Astrocyte (in vitro differentiated cells and primary cell): Measurements from ENCODE around the gene MEIOB.
"Not testable (repeated sequence)": the region's sequence is repeated elsewhere in the genome, so short reads cannot be mapped to it uniquely, and the experiment has no call there.

Experiments used
- EZH2 ChIP-seq: IDR thresholded peaks from 2 replicates; pipeline ENCODE4 v1.6.1; 2012; ENCODE audit warnings: mild to moderate bottlenecking, low read length, inconsistent platforms; ENCODE audit not compliant: insufficient read depth
- TF ChIP-seq, protein P1 (sequence below): IDR thresholded peaks from 2 replicates; pipeline ENCODE4 v1.5.1; 2011; ENCODE audit warnings: low read depth, mild to moderate bottlenecking, inconsistent platforms, low read length, moderate library complexity; ENCODE audit not compliant: insufficient read depth

DNA sequence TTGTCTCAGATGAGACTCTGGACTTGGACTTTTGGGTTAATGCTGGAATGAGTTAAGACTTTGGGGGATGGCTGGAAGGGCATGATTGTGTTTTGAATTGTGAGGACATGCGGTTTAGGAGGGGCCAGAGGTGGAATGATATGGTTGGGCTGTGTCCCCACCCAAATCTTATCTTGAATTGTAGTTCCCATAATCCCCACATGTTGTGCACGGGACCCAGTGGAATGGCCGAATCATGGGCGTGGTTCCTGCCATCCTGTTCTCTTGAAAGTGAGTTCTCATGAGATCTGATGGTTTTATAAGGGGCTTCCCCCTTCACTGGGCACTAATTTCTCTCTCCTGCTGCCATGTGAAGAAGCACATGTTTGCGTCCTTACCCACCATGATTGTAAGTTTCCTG is 72.7 kb downstream of the MEIOB start:
- TF ChIP-seq, protein P1, sequence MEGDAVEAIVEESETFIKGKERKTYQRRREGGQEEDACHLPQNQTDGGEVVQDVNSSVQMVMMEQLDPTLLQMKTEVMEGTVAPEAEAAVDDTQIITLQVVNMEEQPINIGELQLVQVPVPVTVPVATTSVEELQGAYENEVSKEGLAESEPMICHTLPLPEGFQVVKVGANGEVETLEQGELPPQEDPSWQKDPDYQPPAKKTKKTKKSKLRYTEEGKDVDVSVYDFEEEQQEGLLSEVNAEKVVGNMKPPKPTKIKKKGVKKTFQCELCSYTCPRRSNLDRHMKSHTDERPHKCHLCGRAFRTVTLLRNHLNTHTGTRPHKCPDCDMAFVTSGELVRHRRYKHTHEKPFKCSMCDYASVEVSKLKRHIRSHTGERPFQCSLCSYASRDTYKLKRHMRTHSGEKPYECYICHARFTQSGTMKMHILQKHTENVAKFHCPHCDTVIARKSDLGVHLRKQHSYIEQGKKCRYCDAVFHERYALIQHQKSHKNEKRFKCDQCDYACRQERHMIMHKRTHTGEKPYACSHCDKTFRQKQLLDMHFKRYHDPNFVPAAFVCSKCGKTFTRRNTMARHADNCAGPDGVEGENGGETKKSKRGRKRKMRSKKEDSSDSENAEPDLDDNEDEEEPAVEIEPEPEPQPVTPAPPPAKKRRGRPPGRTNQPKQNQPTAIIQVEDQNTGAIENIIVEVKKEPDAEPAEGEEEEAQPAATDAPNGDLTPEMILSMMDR = not testable (repeated sequence)
- TF ChIP-seq EZH2 = not testable (repeated sequence)
